ENCODE results near the gene IGF2BP2. TPM values are rescaled to one million over a fixed set of nuclear protein-coding genes. Genes with fewer than 3 reads are reported as not detected.

Gene IGF2BP2
- total RNA-seq, 4 donors from 2014 or later: 5.4 to 7.9 (median 6.2) TPM

- no peak overlapping the region for H3K27ac ChIP-seq (replicated peaks in 1 of 4)
- no peaks in the 10 kb centered on the region for H3K4me1 ChIP-seq
- DNase-seq (ENCODE audit: extremely low spot score): no peak
- no peak overlapping the region for H3K4me3 ChIP-seq
- peaks cover 0 to 11% (median 0%) of the 10 kb centered on the region in 4 donors for H3K27me3 ChIP-seq
- peaks cover 0 to 5% (median under 1%) of the 10 kb centered on the region in 4 donors for H3K9me3 ChIP-seq
- intact Hi-C loops (cut with DNase I): no loop called here
- 72% methylated on average over 3 of the region's 3 CpGs for whole genome bisulfite sequencing
- TF ChIP-seq, protein P1, sequence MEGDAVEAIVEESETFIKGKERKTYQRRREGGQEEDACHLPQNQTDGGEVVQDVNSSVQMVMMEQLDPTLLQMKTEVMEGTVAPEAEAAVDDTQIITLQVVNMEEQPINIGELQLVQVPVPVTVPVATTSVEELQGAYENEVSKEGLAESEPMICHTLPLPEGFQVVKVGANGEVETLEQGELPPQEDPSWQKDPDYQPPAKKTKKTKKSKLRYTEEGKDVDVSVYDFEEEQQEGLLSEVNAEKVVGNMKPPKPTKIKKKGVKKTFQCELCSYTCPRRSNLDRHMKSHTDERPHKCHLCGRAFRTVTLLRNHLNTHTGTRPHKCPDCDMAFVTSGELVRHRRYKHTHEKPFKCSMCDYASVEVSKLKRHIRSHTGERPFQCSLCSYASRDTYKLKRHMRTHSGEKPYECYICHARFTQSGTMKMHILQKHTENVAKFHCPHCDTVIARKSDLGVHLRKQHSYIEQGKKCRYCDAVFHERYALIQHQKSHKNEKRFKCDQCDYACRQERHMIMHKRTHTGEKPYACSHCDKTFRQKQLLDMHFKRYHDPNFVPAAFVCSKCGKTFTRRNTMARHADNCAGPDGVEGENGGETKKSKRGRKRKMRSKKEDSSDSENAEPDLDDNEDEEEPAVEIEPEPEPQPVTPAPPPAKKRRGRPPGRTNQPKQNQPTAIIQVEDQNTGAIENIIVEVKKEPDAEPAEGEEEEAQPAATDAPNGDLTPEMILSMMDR (IDR thresholded peaks at IDR 0.05): no peak
- no peak for TF ChIP-seq POLR2A (IDR thresholded peaks at IDR 0.05; ENCODE audit: low read depth)
- no peak for TF ChIP-seq POLR2AphosphoS5 (IDR thresholded peaks at IDR 0.05)
- TF ChIP-seq EP300 (IDR thresholded peaks at IDR 0.05): no peak
- no peaks in the 10 kb centered on the region for H3K36me3 ChIP-seq
Observed at GRCh38 chr3:185851046-185851445, 26.2 kb upstream of the IGF2BP2 start.

DNA sequence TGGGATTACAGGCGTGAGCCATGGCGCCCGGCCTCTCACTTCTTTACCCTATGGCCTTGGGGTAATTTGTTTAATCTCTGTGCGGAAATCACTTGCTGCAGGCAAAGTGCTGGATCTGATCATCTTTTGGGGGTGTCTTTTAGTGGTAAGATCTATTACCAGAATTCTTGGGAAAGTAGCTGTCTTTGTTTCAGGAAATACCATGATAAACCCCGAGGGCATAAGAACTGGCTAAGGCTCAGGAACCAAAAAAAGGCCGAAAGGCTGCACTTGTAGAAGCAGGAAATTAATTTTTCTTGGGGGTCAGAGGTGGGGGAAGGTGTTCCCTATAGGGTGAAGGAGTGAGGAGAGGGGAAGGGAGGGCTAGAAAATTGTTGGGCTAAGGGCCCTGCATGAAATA lies 22.7 kb upstream of the IGF2BP2 start:
- Histone ChIP-seq H3K27ac (replicated peaks in 1 of 4) (no peak overlapping the region), H3K27me3 (peaks cover 0 to 11% (median 0%) of the 10 kb centered on the region in 4 donors), H3K36me3 (no peaks in the 10 kb centered on the region), H3K4me1 (no peaks in the 10 kb centered on the region), H3K9me3 (no peaks in the 10 kb centered on the region), H3K4me3 (no peak overlapping the region)
- TF ChIP-seq EP300 (IDR thresholded peaks at IDR 0.05) (no peak), POLR2AphosphoS5 (IDR thresholded peaks at IDR 0.05) (no peak), POLR2A (IDR thresholded peaks at IDR 0.05; ENCODE audit: low read depth) (no peak)
- TF ChIP-seq, protein P1 (IDR thresholded peaks at IDR 0.05): no peak
- DNase-seq (ENCODE audit: extremely low spot score): no peak
- intact Hi-C loops (cut with DNase I): no loop called here
- WGBS: 93% methylated on average over 6 of the region's 6 CpGs

DNA sequence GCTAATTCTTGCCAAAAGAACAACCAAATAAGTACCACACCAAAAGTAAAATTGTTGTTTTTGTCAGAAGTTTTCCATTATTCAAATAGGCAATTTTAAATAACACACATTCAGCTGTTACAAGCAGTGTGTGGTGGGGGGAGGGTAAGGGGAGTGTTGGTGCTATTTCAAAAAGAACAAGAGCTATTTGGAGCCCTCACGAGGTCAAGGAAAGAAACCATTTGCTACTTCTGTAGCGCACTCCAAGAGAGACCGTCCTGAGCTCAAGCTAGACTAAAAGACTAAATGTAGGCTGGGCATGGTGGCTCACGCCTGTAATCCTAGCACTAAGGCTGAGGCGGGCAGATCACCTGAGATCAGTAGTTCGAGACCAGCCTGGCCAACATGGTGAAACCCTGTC lies 21.2 kb upstream of the IGF2BP2 start:
- DNase-seq (ENCODE audit: extremely low spot score): no peak
- Histone ChIP-seq H3K4me3 (no peak overlapping the region), H3K36me3 (no peaks in the 10 kb centered on the region), H3K27me3 (peaks cover 0 to 11% (median 0%) of the 10 kb centered on the region in 4 donors), H3K9me3 (no peaks in the 10 kb centered on the region), H3K4me1 (no peaks in the 10 kb centered on the region), H3K27ac (replicated peaks in 1 of 4) (no peak overlapping the region)
- TF ChIP-seq POLR2A (IDR thresholded peaks at IDR 0.05; ENCODE audit: low read depth): no peak
- TF ChIP-seq POLR2AphosphoS5 (IDR thresholded peaks at IDR 0.05): no peak
- TF ChIP-seq, protein P1 (IDR thresholded peaks at IDR 0.05): no peak
- no peak for TF ChIP-seq EP300 (IDR thresholded peaks at IDR 0.05)
- 71% methylated on average over 6 of the region's 6 CpGs for WGBS
- intact Hi-C loops (cut with DNase I): no loop called here

GRCh38 chr3:185844051-185844450 lies 19.2 kb upstream of the IGF2BP2 start:
- no peak for DNase-seq (ENCODE audit: extremely low spot score)
- intact Hi-C loops (cut with DNase I): no loop called here
- Histone ChIP-seq H3K9me3 (no peaks in the 10 kb centered on the region), H3K4me1 (no peaks in the 10 kb centered on the region), H3K36me3 (no peaks in the 10 kb centered on the region), H3K27me3 (peaks cover 0 to 15% (median 0%) of the 10 kb centered on the region in 4 donors), H3K4me3 (no peak overlapping the region), H3K27ac (replicated peaks in 1 of 4) (no peak overlapping the region)
- TF ChIP-seq, protein P1 (IDR thresholded peaks at IDR 0.05): no peak
- no peak for TF ChIP-seq POLR2AphosphoS5 (IDR thresholded peaks at IDR 0.05)
- 92% methylated on average over 3 of the region's 3 CpGs for WGBS

DNA sequence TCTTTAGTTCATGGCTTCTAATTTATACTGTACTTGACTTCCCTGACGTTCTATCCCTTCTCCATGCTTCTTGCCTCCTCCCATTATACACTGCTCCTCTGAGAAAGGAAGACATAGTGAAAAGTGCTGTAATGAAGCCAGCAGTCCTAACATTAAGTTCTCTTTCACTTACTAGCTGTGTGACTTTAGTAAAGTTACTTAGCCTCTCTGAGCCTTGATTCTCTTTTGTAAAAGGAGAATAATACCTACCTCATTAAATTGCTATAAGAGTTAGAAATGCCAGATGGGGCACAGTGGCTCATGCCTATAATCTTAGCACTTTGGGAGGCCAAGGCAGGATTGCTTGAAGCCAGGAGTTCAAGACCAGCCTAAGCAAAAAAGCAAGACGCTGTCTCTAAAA lies 18.8 kb upstream of the IGF2BP2 start:
- H3K4me1 ChIP-seq: no peaks in the 10 kb centered on the region
- H3K27me3 ChIP-seq: peaks cover 0 to 12% (median 0%) of the 10 kb centered on the region in 4 donors
- H3K36me3 ChIP-seq: no peaks in the 10 kb centered on the region
- no peaks in the 10 kb centered on the region for H3K9me3 ChIP-seq
- TF ChIP-seq, protein P1 (IDR thresholded peaks at IDR 0.05): no peak
- no peak overlapping the region for H3K4me3 ChIP-seq
- intact Hi-C loops (cut with DNase I): no loop called here
- DNase-seq (ENCODE audit: extremely low spot score): no peak
- H3K27ac ChIP-seq (replicated peaks in 1 of 4): no peak overlapping the region
- 79% methylated on average over 2 of the region's 2 CpGs for WGBS
